NCI-H524 (cell line): ENCODE results near the gene DCAF7.

Source experiments
- DNase-seq, 2 experiments: peaks; one replicate each; lab custom pipeline; 2025; lab: John Stamatoyannopoulos, UW

The DCAF7 gene

DNA sequence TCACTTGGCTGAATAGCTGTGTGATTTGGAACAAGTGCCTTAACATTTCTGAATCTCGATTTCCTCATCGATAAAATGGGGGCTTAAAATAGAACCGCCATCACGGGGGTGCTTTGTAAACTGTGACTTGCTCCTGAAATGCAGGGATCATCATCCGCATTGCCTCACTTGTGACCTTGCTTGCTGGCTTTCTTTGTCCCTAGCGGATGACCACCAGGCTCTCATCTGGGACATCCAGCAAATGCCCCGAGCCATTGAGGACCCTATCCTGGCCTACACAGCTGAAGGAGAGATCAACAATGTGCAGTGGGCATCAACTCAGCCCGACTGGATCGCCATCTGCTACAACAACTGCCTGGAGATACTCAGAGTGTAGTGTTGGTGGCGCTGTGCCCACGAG is 38.5 kb downstream of the DCAF7 start:
- peak in 1 of 2 experiments; percentile 40 for DNase-seq

DNA sequence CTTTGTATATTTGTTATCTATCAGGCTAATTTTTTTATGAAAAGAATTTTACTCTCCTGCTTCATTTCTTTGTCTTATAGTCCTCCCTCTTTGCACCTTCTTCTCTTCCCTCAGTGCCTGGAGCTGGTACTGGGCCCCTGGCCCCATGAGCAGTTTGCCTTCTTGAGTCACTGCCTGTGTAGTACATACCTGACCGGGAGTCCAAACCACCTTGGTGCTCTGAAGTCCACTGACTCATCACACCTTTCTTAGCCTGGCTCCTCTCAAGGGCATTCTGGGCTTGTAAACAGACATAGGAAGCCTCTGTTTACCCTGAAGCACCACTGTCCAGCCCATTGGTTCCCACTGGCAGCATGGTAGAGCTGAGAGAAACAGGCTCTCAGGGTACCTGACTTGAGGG is 39.4 kb downstream of the DCAF7 start:
- no peak for DNase-seq

DNA sequence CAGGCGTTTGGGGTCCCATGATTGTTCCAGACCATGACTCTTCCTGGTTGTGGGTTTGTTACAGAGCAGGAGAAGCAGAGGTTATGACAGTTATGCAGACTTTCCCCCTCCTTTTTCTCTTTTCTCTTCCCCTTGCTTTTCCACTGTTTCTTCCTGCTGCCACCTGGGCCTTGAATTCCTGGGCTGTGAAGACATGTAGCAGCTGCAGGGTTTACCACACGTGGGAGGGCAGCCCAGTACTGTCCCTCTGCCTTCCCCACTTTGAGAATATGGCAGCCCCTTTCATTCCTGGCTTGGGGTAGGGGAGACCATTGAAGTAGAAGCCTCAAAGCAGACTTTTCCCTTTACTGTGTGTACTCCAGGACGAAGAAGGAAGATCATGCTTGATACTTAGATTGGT is 42.5 kb downstream of the DCAF7 start:
- no peak for DNase-seq

DNA sequence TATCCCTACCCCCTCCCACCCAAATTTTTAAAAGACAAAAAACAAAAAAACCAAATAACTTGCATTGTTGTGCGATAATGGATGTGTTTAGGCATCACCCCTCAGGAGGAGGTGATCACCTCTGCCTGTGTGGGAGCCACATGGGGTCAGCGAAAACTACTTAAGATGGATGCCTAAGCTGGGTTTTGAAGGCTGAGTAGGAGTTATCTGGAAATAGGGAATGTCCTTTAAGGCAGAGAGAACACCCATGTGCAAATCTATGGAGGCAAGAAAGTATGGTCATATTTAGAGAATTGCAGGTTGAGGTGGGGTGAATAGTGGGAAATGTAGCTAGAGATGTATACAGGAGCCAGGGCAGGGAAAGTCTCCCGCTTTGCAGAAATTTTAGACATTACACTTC is 44.9 kb downstream of the DCAF7 start:
- no peak for DNase-seq

DNA sequence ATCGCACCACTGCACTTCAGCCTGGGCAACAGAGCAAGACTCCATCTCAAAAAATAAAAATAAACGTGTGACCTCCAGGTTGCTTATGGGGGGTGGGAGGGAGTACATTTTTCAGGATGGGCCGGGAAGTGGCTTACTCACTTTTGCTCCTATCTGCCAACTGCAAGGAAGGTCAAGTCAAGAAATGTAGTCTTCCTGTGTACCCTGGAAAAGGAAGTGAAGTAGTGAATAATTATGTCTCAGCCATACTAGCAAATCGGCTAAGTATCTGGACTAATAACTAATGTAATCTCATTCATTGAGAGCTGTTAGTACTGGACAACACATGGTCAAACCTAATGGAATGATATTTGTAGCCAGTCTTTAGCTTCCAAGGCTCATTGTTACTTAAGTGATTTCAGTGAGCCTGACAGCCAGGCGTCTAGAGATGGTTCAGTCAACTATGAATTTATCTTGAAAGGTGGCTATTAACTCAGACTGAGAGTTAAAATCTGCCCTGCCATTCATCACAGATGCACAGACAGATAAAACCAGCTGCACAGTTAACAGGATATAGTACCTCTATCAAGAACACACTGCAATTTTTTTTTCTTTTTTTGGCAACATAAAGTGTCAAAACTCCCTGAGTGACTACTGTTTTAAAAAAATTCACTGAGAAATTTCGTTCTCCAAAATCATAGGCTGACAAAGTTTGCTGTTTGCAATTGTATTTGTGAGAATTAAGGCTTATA is 46.7 kb downstream of the DCAF7 start:
- DNase-seq = no peak

DNA sequence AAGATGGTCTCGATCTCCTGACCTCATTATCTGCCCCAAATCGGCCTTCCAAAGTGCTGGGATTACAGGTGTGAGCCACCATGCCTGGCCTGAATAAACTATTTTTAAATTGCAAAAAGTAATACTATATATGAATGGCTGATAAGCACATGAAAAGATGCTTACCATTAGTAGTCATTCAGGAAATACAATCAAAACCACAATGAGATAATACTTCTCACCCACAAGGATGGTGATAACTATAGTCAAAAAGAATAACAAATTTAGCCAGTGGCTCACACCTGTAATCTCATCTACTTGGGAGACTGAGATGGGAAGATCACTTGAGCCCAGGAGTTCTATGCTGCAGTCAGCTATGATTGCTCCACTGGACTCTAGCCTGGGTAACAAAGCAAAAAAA is 48.0 kb downstream of the DCAF7 start:
- no peak for DNase-seq

DNA sequence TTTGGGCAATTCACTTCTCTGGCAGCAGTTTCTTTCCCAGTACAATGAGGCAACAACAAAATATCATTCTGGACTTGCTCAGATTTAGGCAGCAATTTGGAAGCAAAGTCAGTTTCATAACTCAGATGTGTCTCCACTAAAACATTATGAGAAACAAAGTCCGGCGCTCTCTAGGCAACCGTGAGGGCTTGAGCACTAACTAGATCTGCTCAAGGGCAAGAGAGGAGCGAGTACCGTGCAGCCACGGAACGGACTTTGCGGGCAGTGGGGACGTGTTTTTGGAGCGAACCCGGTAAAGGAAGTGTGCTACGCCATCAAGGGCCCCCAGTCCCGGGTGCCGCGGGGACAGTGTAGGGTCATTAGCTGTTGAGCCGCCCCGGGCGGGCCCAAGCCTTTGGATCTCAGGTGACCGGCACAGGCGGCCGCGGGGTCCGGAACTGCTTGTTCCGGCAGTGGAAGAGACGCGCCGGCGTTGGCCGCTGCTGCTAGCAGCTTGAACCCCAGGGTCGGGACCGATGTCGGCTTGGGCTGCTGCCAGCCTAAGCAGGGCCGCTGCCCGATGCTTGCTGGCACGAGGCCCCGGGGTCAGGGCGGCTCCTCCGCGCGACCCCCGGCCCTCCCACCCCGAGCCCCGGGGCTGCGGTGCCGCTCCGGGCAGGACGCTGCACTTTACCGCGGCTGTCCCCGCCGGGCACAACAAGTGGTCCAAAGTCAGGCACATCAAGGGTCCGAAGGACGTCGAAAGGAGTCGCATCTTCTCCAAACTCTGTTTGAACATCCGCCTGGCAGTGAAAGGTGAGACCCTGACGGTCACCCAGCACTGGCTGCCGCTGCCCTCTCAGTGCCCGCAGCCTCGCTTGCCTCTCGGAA is 50.5 kb downstream of the DCAF7 start, which contains the start of gene TACO1:
Gene TACO1 (plus strand): TSS at position 327 of the 870 bp plus-strand sequence. CDS start 189 bp downstream, at position 516.
- DNase-seq = peak; percentile 78 to 89

DNA sequence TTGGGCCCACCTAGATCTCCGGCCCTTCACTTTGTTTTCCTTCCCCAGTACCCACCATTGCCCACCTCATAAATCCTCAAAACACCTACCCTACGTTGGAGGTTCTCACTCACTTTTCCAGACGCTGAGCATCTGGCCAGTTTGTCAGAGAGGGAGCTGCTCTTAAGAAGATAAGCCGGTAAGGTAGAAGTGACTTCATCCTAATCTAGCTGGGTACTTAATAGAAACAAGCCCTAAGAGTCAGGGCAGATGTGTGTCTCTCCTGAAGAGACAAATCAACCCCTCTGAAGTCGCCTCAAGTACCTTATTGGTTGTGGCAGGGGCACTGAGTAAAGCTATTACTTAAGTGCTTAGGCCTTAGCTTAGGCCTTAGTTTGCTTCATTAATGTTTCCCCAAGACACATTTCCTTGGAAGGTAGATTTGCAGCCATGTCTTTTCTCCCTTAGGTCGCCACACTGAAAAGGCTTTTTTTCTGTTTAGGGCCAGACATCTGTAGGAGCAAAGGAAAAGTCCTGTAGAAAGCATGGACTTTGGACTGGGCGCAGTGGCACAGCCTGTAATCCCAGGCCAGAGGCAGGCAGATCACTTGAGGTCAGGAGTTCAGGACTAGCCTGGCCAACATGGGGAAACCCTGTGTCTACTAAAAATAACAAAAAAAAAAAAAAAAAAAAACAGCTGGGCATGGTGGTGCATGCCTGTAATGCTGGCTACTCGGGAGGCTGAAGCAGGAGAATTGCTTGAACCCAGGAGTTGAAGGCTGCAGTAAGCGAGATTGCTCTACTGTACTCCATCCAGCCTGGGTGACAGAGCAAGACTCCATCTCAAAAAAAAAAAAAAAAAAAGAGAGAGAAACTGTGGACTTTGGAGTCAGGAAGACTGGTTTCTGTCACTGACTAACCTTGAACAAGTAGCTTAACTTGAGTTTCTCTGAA is 51.4 kb downstream of the DCAF7 start:
- peak; percentile 89 to 92 for DNase-seq

DNA sequence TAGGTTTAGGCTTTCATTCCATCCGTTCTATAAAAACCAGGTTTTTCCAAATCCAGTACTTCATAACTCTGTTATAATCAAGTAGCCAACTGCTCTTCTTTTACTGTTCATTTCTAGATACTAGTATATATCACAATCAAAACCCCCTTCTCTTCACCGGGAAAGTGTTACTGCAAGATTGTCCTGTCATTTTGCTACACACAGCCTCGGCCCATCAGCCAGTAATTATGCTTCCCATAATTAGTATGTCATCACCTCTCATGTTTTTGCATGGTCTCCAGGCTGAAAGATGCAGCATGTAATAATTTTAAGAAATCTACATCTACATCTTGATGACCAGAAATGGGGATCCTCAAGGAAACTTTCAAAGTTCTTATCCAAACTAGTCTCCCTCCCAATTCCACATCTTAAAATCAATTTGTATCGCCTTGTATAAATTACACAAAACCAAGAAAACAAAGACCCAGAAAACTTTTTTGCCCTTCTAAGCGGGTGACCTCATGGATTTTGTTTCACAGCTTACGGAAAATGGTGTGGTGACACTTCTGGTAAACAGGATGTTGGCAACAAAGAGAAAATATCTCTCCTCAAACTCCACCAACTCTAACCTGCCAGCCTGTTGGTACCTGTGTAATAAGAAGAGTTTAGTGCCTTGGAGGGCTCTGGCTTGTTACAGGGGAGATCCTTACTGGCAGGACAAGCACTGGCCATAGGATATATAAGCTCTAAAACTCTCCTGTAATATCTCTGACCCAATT is 59.7 kb downstream of the DCAF7 start:
- DNase-seq = no peak

DNA sequence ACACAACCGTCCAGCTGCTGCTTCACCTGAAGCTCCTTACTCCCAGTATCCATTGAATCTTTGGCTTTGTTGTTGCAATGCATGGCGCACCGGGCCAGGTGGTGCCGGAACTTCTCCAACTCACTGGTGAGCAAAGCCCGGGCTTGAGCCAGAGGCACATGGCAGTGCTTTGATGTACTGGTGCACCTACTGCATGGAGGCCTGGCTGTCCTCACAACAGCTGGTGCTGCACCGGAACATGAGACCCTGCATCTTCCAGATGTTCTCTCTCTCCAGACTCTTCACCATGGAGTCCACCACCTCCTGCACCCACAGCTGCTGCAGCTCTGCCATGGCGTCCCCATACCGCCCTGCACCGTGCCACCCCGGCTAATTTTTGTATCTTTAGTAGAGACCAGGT is 60.6 kb downstream of the DCAF7 start:
- DNase-seq = no peak

DNA sequence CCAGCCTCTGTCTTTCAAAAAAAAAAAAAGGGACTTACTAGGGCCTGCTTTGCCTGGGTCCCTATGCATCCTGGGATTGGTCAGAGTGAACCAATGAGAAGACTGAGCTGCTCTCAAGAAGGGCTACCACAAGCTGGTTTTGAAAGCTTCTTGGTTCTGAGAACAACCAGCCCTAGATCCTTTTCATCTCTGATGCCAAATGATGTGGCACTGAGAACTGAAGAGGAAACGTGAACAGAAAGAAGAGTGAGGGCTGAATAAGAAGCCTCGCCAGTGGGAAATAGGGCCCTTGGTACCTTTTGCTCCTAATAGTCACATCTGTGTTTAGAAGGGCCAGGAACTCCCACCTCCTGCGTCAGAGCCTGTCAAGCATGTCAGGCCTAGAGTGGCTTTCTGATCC is 61.1 kb downstream of the DCAF7 start:
- DNase-seq = no peak

DNA sequence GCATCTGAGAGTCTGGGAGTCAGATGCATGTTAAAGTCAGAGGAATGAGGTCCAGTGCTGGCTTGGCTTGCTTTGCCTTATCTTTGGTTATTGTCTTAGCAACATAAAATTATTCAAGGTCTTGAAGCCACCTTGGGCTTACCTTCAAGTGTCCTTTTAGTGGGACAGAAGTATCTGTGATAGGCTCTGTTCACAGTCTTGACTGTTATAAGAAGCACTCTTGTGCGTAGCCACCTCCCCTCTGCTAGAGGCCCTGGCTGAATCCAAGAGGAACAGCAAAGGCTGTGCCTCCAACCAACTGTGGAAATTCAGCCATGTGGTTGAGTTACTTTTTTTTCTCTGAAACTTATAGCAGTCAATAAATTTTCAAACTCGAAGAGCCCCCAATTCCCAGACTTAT is 63.4 kb downstream of the DCAF7 start:
- no peak for DNase-seq

DNA sequence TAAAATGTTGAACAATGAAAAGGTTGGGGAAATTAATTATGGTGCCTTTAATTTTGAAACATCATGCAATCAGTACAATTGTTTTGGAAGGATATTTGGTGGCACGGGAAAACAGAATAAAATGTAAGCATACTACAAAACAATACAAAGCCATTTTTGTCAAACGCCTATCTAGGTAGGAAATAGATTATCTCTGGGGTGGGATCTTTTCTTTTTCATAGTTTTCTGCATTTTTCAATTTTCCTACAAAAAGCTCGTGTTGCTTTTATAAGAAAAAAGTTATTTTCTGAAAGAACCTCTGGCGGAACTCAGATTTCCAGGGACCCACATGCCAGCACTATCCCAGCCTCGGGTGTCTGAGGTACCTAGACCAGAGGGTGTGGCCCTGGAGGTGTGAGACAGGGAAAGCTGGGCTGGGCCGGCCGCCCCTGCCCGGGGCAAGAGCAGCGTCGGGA is 71.0 kb downstream of the DCAF7 start:
- DNase-seq = no peak

DNA sequence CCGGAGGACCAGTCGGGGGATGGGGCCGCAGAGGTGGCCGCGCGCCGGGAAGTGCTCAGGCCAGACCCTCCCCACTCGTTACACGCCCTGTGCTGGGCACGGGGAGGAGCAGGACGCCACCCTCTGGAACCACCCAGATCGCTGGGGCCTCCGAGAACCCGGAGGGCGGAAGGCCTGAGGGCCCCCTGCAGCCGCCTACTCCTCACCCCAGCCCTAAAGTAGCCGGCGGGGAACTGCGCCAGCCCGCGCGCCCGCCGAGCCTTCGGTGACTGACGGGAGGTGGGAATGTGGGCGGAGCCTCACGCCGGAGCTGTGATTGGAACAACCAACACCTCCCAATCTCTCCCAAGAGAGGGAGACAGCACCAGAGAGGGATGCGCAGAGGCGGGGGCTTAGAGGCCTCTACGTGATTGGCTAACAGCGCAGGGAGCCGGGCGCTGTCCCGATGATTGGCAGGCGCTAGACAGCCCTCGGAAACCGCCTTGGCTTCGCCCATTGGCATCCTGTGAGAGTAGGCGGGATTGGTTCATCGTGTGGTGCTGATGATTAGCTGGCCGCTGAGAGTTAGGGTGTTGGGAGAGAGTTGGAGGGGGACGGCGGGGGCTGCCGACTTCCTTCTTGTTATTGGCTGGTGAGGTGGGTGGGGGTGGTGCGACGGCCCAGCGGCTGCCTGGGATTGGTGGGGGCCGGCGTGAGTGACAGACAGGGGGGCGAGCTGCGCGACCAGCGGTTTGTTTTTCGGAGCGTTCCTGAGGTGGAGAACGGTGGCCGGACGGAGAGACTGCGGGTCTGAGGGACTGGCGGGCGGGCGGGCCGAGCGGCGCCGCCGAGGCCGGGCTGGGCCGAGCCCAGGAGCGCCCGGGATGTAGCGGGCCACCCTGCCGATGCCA is 71.7 kb downstream of the DCAF7 start, which contains the start of gene MAP3K3:
Gene MAP3K3 (plus strand): TSS at position 734 of the 890 bp plus-strand sequence. CDS start 343 bp downstream, outside the sequence.
- DNase-seq = peak; percentile 100

DNA sequence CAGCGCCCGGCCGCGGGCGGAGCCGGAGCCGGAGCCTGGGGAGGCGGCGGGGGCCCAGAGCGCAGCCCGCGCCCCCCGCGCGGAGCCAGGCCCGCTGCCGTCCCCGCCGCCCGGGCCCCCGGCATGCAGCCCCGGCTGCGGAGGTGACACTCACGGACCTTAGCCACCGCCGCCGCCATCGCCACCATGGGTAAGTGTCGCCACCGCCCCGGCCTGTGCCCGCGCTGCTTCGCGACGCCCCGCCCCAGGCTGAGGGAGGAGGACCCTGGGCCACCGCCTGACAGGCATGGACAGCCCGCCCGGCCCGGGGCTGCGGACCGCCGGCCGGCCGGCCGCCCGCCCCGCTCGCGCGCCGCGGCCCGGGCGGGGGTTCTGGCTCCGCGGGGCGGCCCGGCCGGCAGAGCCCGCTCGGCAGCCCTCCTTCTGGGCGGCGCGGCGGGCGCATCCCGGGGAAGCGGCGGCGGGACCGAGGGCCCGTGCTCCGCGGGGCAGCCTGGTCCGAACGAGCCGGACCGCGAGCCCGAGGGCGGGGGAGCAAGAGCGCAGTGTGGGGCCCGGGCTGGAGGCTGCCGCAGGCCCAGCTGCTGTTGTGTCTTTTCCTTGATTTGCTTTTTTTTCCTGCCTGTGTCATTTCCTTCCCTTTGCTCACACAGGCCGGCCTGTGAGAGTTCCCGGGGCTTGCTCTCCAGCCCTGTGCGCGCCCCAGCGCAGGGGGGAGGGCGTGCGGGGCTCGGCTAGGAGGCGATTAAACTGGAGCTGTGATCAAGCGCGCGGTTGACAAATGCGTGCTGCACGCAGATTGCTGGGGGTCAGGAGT is 72.5 kb downstream of the DCAF7 start:
- DNase-seq = peak; percentile 36 to 65

DNA sequence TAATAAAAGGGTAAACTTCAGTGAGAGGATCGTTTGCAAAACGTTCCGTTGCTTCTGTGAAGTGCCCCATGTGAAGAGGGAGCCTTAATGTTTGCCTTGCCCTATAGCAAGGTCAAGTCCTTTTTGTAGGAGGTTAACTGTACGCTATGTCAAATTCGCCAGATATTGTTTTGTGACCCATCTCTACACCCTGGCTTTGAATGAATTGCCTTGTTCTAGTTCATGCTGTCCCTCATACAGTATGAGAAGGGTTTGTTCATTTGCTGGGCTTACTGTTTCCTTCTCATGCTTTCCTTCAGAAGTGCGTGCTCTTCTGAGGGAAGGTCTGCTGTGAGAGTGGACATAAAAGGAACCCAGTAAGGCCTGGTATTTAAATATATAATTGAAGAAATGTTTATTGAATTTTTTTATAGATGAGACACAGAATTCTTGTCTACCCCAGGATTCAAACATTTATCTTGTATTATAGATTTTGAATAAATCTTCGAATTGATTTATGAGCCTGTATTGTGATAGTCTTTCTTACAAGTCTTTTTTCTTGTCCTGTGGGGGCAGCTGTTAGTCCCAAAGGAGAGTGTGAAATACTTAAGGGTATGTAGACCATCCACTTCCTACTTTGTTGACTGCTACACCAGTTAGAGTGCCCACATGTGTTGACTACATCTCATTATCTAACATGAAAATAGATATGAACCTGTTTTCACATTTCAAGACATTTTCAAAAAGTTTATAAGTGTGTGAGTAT is 73.7 kb downstream of the DCAF7 start:
- DNase-seq = no peak

DNA sequence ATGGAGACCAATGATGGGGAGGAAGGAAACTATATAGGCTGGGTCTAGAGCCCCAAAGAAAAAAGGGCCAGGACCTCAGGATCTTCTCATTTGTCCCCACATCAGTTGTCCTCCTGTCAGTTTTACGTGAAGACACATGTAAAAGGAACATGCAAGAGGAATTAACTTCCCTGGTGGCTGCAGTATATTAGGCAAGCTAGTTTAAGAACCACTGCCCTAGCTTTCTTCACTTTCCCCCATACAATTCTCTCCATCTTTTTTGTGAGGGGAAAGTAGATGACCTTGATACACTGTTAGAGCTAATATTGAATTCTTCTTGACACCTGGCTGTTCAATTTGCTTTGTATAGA is 74.2 kb downstream of the DCAF7 start:
- DNase-seq = no peak

DNA sequence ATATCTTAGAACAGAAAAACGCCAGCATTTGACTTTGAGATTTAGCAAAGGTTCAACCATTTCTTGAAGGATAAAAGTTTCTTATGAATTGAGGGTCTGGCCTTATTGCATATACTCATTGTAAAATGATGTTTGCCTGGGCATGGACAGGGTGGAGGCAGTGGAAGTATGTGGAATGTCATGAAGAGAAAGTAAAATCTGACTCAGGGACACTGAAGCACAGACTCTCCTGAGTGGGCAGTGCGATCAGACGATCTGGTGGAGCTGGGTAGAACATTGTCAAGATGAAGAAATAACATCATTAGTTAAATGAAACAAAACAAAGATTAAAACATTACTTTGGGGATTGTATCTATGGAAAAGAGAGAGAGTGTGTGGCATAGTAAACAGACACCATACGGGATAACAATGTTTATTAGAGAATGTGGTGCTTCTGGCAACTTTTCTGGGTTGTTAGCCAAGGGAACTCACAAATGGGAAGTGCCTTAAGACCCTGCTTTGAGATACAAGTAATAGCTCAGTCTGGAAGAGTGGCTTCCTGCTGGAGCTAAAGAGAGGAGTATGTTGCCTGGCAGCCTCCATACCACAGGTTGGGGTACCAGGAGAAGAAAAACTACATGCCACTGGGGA is 76.4 kb downstream of the DCAF7 start:
- no peak for DNase-seq
